Activated CD8-positive, alpha-beta T cell treated with anti-CD3 and anti-CD28 coated beads for 36 hours (primary cell): ENCODE data around the gene TRERF1. TPM values are rescaled to one million over a fixed set of nuclear protein-coding genes. Genes with fewer than 3 reads are reported as not detected.

Experiments
- ATAC-seq: fragments of 200-7000 bp; cut with Tn5 transposase; one replicate; pipeline ENCODE4 v1.10.0; 2021; ENCODE audit warnings: mild to moderate bottlenecking, moderate library complexity
- CTCF ChIA-PET: fragments of 350-600 bp; sonication (Branson Sonifier 250); formaldehyde crosslinking; loops from one replicate; lab custom pipeline; 2021; ENCODE audit warnings: antibody characterized with exemption; lab: Charles Lee
- POLR2A ChIA-PET: fragments of 350-600 bp; sonication (Branson Sonifier 250); formaldehyde crosslinking; loops from one replicate; lab custom pipeline; 2021; ENCODE audit warnings: antibody characterized with exemption; lab: Charles Lee
- DNase-seq: peaks from one replicate; pipeline ENCODE4 v3.0.0-alpha.2; 2020
- H3K27ac Mint-ChIP-seq: one replicate; pipeline ENCODE4 v1.8.0; 2021; ENCODE audit warnings: mild to moderate bottlenecking, mixed read lengths
- H3K27me3 Mint-ChIP-seq: one replicate; pipeline ENCODE4 v1.8.0; 2021; ENCODE audit warnings: mixed read lengths
- H3K36me3 Mint-ChIP-seq: one replicate; pipeline ENCODE4 v1.8.0; 2021; ENCODE audit warnings: low read depth, mixed read lengths
- H3K4me1 Mint-ChIP-seq: one replicate; pipeline ENCODE4 v1.8.0; 2021; ENCODE audit warnings: low read depth, mixed read lengths
- H3K4me3 Mint-ChIP-seq: one replicate; pipeline ENCODE4 v1.8.0; 2021; ENCODE audit warnings: mild to moderate bottlenecking, moderate library complexity, mixed read lengths
- H3K9me3 Mint-ChIP-seq: one replicate; pipeline ENCODE4 v1.8.0; 2021; ENCODE audit warnings: mixed read lengths
- CTCF ChIP-seq: fragments of 200-600 bp; IDR thresholded peaks from one replicate; pipeline ENCODE4 v1.8.0; 2022; ENCODE audit warnings: antibody characterized with exemption, mild to moderate bottlenecking
- intact Hi-C: fragments of 100-400 bp; cut with micrococcal nuclease; formaldehyde crosslinking; loops from one replicate; pipeline ENCODE4 v1.10.0; 2022
- total RNA-seq, 2 experiments: library from RNA; stranded (reverse); gene quantifications; one replicate each; pipeline ENCODE4 v1.2.3, GENCODE V29; 2021

Gene TRERF1
- total RNA-seq, 2 experiments from 2014 or later: 6.5 to 6.9 TPM

- Mint-ChIP-seq H3K4me1 (peaks cover 63% of the 10 kb centered on the region), H3K36me3 (no peaks in the 10 kb centered on the region), H3K27ac (no peak overlapping the region), H3K4me3 (no peak overlapping the region), H3K9me3 (no peaks in the 10 kb centered on the region), H3K27me3 (no peaks in the 10 kb centered on the region)
- intact Hi-C loops: no loop called here
- ATAC-seq (peak; percentile 76), DNase-seq (peak; percentile 81)
- POLR2A ChIA-PET: interaction anchor here (0.9 to 1.6 kb wide), 6 partner anchors 18 to 179 kb away, joined by 3 to 7 read pairs (median 5); partner anchors contain the start of gene TRERF1
- TF ChIP-seq CTCF: no peak
- CTCF ChIA-PET: interaction anchor here (0.7 to 2.1 kb wide), 13 partner anchors 8 to 124 kb away, joined by 3 to 14 read pairs (median 4); no protein-coding TSS in a partner anchor
Measured at GRCh38 chr6:42423244-42423643, 28.5 kb downstream of the TRERF1 start.

GRCh38 chr6:42420741-42421140 lies 31.0 kb downstream of the TRERF1 start:
- Mint-ChIP-seq H3K4me3 (no peak overlapping the region), H3K9me3 (no peaks in the 10 kb centered on the region), H3K27me3 (no peaks in the 10 kb centered on the region), H3K36me3 (no peaks in the 10 kb centered on the region), H3K4me1 (peaks cover 67% of the 10 kb centered on the region), H3K27ac (no peak overlapping the region)
- POLR2A ChIA-PET: interaction anchor here (0.9 kb wide), 1 partner anchor 7 kb away, joined by 3 read pairs; no protein-coding TSS in a partner anchor
- intact Hi-C loops: no loop called here
- TF ChIP-seq CTCF: no peak
- CTCF ChIA-PET: interaction anchor here (1.0 to 3.3 kb wide), 8 partner anchors 11 to 127 kb away, joined by 3 to 14 read pairs (median 6); no protein-coding TSS in a partner anchor
- DNase-seq (no peak), ATAC-seq (no peak)

- DNase-seq (no peak), ATAC-seq (no peak)
- H3K9me3 Mint-ChIP-seq: no peaks in the 10 kb centered on the region
- intact Hi-C loops: no loop called here
- no peaks in the 10 kb centered on the region for H3K36me3 Mint-ChIP-seq
- H3K4me3 Mint-ChIP-seq: no peak overlapping the region
- no peak for TF ChIP-seq CTCF
- H3K27me3 Mint-ChIP-seq: no peaks in the 10 kb centered on the region
- CTCF ChIA-PET: interaction anchor here (0.9 to 3.3 kb wide), 12 partner anchors 13 to 128 kb away, joined by 3 to 14 read pairs (median 5); partner anchors contain the start of gene TRERF1
- H3K4me1 Mint-ChIP-seq: peaks cover 67% of the 10 kb centered on the region
- POLR2A ChIA-PET: interaction anchor here (0.9 kb wide), 1 partner anchor 8 kb away, joined by 3 read pairs; no protein-coding TSS in a partner anchor
- H3K27ac Mint-ChIP-seq: no peak overlapping the region
Measured at GRCh38 chr6:42419490-42420280, 32.0 kb downstream of the TRERF1 start.

GRCh38 chr6:42418724-42419123 lies 33.0 kb downstream of the TRERF1 start:
- no peak overlapping the region for H3K4me3 Mint-ChIP-seq
- no peaks in the 10 kb centered on the region for H3K9me3 Mint-ChIP-seq
- no peaks in the 10 kb centered on the region for H3K36me3 Mint-ChIP-seq

More at GRCh38 chr6:42418724-42419123, 33.0 kb downstream of the TRERF1 start:
- H3K27ac Mint-ChIP-seq: no peak overlapping the region
- no peaks in the 10 kb centered on the region for H3K27me3 Mint-ChIP-seq
- intact Hi-C loops: no loop called here
- peaks cover 67% of the 10 kb centered on the region for H3K4me1 Mint-ChIP-seq
- no peak for TF ChIP-seq CTCF
- DNase-seq (no peak), ATAC-seq (no peak)
- CTCF ChIA-PET: interaction anchor here (1.7 to 3.3 kb wide), 4 partner anchors 28 to 129 kb away, joined by 3 to 14 read pairs (median 6); no protein-coding TSS in a partner anchor
- POLR2A ChIA-PET: interaction anchor here (1.3 kb wide), 1 partner anchor 15 kb away, joined by 3 read pairs; no protein-coding TSS in a partner anchor
